Dermis lymphatic vessel endothelial cell (primary cell): ENCODE measurements around the gene FOXP3. TPM values are rescaled to one million over a fixed set of nuclear protein-coding genes. Genes with fewer than 3 reads are reported as not detected.

ENCODE experiments used
- total RNA-seq: library from RNA; depleted of rRNA; stranded (reverse); fragments of >200 nt; gene quantifications from 2 replicates; pipeline ENCODE4 v1.2.1, GENCODE V29; 2014

The FOXP3 gene
- total RNA-seq = under 0.01 TPM in 1 of 2 replicates, not detected in the other

GRCh38 chrX:49264460-49264859, at the start of gene FOXP3:
FOXP3 (minus strand) TSS chrX:49264710; CDS start chrX:49258505, 6,205 bp downstream.

GRCh38 chrX:49303346-49303745, 38.8 kb upstream of the FOXP3 start, which contains the start of gene GAGE10:
GAGE10 (plus strand) TSS chrX:49303646; CDS start chrX:49304860, 1,214 bp downstream.

GRCh38 chrX:49269767-49270248, 5.3 kb upstream of the FOXP3 start, which contains the start of gene PPP1R3F:
PPP1R3F (plus strand) TSS chrX:49269793; CDS start chrX:49269870, 77 bp downstream.

GRCh38 chrX:49233176-49233575, 31.3 kb downstream of the FOXP3 start, which contains the start of gene CACNA1F:
CACNA1F (minus strand) TSS chrX:49233340; CDS start chrX:49233309, 31 bp downstream.

Other genes with a start within 250 kb of the FOXP3 start
- gene TFE3, start 221.4 kb downstream of the FOXP3 start, total RNA-seq = 9.2 and 10.8 TPM in 2 replicates
- gene CCDC120, start 205.7 kb downstream of the FOXP3 start, total RNA-seq = 0.52 and 0.54 TPM in 2 replicates
- 3.2 and 3.5 TPM in 2 replicates for gene PRAF2, start 190.7 kb downstream of the FOXP3 start, total RNA-seq
- 15.4 and 22.4 TPM in 2 replicates for gene WDR45, start 184.8 kb downstream of the FOXP3 start, total RNA-seq
- 19.0 TPM in 2 replicates for gene GPKOW, start 141.0 kb downstream of the FOXP3 start, total RNA-seq
- 0.43 and 0.76 TPM in 2 replicates for gene MAGIX, start 102.0 kb downstream of the FOXP3 start, total RNA-seq
- gene PLP2, start 92.8 kb downstream of the FOXP3 start, total RNA-seq = 7.8 TPM in 2 replicates
- gene PRICKLE3, start 78.3 kb downstream of the FOXP3 start, total RNA-seq = 2.9 and 3.6 TPM in 2 replicates
- gene SYP, start 64.5 kb downstream of the FOXP3 start, total RNA-seq = 0.17 and 0.22 TPM in 2 replicates
- under 0.01 TPM in 2 replicates for gene CACNA1F, start 31.4 kb downstream of the FOXP3 start, total RNA-seq
- gene CCDC22, start 29.2 kb downstream of the FOXP3 start, total RNA-seq = 6.3 and 7.6 TPM in 2 replicates
- 1.6 and 1.7 TPM in 2 replicates for gene PPP1R3F, start 5.1 kb upstream of the FOXP3 start, total RNA-seq
- gene GAGE10, start 38.9 kb upstream of the FOXP3 start, total RNA-seq = not detected in 2 replicates
- not detected in 2 replicates for gene GAGE12J, start 57.3 kb upstream of the FOXP3 start, total RNA-seq
- not detected in 2 replicates for gene GAGE13, start 66.9 kb upstream of the FOXP3 start, total RNA-seq